ENCODE data around the gene IFT22.
"Not testable (repeated sequence)": the region's sequence is repeated elsewhere in the genome, so short reads cannot be mapped to it uniquely, and the experiment has no call there.

IFT22 gene

GRCh38 chr7:101321491-101322401, at the start of gene IFT22:
IFT22 (minus strand) TSS chr7:101321812; CDS start chr7:101321709, 103 bp downstream.
- Histone ChIP-seq H3K4me3 (ENCODE audit: low read length) (peak within 1 kb of the TSS; percentile 91), H3K4me1 (ENCODE audit: control insufficient read depth, insufficient read depth, low read length) (no peaks in the 10 kb centered on the region), H3K36me3 (ENCODE audit: control insufficient read depth, insufficient read depth, low read length) (no peaks in the 10 kb centered on the region), H3K27me3 (ENCODE audit: control insufficient read depth, insufficient read depth, low read length) (no peaks in the 10 kb centered on the region), H3K9ac (ENCODE audit: low read length) (peak within 1 kb of the TSS; percentile 30), H3K27ac (ENCODE audit: low read depth, low read length) (peak within 1 kb of the TSS; percentile 74)

DNA sequence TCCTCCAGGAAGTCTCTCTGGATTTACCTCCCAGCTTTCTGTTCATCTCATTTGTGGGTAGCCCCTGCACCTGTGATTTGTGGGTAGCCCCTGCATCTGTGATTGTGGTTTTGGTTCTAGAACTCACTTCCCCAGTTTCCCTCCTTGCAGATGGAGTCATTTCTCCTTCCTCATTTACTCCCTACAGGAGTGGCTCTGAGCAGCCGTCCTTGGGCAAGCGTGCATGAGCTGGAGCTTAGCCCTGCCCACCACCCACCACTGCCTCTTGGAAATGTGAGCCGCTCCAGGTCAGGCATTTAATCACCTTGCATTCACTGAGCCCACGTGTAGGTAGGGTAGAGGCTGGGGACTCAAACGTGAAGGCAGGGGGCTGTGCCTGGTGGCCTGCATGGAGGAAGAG, 49.2 kb upstream of the IFT22 start:
- Histone ChIP-seq H3K27me3 (ENCODE audit: control insufficient read depth, insufficient read depth, low read length) (peaks cover 7% of the 10 kb centered on the region), H3K4me3 (ENCODE audit: low read length) (no peak overlapping the region), H3K36me3 (ENCODE audit: control insufficient read depth, insufficient read depth, low read length) (no peaks in the 10 kb centered on the region), H3K9ac (ENCODE audit: low read length) (no peak overlapping the region), H3K27ac (ENCODE audit: low read depth, low read length) (no peak overlapping the region), H3K4me1 (ENCODE audit: control insufficient read depth, insufficient read depth, low read length) (no peaks in the 10 kb centered on the region)

DNA sequence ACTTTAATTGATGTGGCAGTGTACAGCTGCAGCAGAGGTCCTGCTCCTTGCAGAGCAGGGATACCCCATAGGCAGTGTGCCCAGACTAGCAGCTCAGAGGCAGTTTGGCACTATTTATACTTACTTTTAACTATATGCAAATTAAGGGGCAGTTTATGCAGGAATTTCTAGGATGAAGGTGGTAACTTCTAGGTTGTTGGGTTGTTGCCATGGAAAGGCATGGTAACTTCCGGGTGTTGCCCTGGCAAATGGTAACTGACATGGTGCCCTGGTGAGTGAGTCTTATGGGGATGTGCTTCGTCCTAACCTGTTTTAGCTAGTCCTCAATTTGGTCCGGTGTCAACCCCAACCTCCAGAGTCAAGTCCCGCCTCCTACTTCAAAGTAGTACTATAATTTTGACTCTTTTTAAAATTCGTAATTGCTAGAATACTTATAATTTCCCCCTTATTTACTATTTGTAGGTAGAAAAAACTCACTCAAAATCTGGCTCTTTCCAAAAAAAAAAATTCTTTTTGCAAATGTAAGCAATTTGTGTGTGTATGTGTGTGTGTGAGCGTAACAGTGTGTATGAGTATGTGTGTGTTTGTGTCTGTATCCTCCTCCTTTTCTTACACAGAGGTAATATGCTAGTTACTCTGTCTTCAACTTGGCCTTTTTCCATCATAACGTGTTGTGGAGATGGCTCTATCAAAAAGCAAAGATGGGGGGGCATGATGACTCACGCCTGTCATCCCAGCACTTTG, 47.0 kb upstream of the IFT22 start:
- Histone ChIP-seq H3K4me1 (ENCODE audit: control insufficient read depth, insufficient read depth, low read length) (no peaks in the 10 kb centered on the region), H3K4me3 (ENCODE audit: low read length) (no peak overlapping the region), H3K27ac (ENCODE audit: low read depth, low read length) (no peak overlapping the region), H3K9ac (ENCODE audit: low read length) (no peak overlapping the region), H3K36me3 (ENCODE audit: control insufficient read depth, insufficient read depth, low read length) (no peaks in the 10 kb centered on the region), H3K27me3 (ENCODE audit: control insufficient read depth, insufficient read depth, low read length) (peaks cover 3% of the 10 kb centered on the region)

GRCh38 chr7:101367676-101368075, 46.1 kb upstream of the IFT22 start:
- H3K36me3 ChIP-seq (ENCODE audit: control insufficient read depth, insufficient read depth, low read length), result no peaks in the 10 kb centered on the region

GRCh38 chr7:101365956-101366355, 44.3 kb upstream of the IFT22 start:
- H3K4me1 ChIP-seq (ENCODE audit: control insufficient read depth, insufficient read depth, low read length), result no peaks in the 10 kb centered on the region
- H3K27me3 ChIP-seq (ENCODE audit: control insufficient read depth, insufficient read depth, low read length), result peaks cover 3% of the 10 kb centered on the region
- no peak overlapping the region for H3K9ac ChIP-seq (ENCODE audit: low read length)
- no peak overlapping the region for H3K4me3 ChIP-seq (ENCODE audit: low read length)
- H3K27ac ChIP-seq (ENCODE audit: low read depth, low read length), result no peak overlapping the region
- no peaks in the 10 kb centered on the region for H3K36me3 ChIP-seq (ENCODE audit: control insufficient read depth, insufficient read depth, low read length)

More at GRCh38 chr7:101367676-101368075, 46.1 kb upstream of the IFT22 start:
- H3K4me3 ChIP-seq (ENCODE audit: low read length), result no peak overlapping the region
- H3K27ac ChIP-seq (ENCODE audit: low read depth, low read length), result no peak overlapping the region
- no peaks in the 10 kb centered on the region for H3K4me1 ChIP-seq (ENCODE audit: control insufficient read depth, insufficient read depth, low read length)
- H3K27me3 ChIP-seq (ENCODE audit: control insufficient read depth, insufficient read depth, low read length), result peaks cover 3% of the 10 kb centered on the region
- no peak overlapping the region for H3K9ac ChIP-seq (ENCODE audit: low read length)

DNA sequence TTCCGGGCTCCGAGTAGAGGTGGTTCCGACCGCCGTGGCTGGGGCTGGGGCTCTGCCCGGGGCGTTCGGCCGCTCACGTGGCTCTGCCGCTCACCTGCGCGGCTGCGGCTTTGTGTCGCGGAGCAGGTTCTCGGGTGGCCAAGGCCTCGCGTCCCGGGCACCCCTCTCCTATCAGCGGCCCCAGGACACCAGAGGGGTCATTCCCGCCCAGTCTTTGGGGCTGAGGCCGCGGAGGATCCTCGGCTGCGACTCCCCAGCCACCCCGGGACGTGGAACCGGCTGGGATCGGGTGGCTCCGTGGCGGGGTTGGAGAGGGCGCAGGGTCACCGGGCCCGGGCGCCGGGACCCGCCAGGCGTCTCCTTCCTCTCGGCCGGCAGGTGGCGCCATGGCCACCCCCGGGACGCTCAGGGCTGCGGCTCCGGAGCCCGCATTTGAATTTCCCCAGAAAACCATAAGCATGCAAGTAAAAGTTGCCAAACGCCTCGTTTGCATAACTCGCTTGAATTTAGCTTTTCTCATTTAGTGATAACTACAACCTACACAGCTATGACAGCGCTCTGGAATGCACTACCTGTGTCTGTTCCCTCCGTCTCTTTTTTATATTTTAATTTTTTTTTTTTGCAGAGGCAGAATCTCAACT, 42.2 kb upstream of the IFT22 start:
- Histone ChIP-seq H3K4me3 (ENCODE audit: low read length) (peak overlapping the region; percentile 60), H3K4me1 (ENCODE audit: control insufficient read depth, insufficient read depth, low read length) (no peaks in the 10 kb centered on the region), H3K9ac (ENCODE audit: low read length) (no peak overlapping the region), H3K27me3 (ENCODE audit: control insufficient read depth, insufficient read depth, low read length) (peaks cover 3% of the 10 kb centered on the region), H3K36me3 (ENCODE audit: control insufficient read depth, insufficient read depth, low read length) (no peaks in the 10 kb centered on the region), H3K27ac (ENCODE audit: low read depth, low read length) (no peak overlapping the region)

DNA sequence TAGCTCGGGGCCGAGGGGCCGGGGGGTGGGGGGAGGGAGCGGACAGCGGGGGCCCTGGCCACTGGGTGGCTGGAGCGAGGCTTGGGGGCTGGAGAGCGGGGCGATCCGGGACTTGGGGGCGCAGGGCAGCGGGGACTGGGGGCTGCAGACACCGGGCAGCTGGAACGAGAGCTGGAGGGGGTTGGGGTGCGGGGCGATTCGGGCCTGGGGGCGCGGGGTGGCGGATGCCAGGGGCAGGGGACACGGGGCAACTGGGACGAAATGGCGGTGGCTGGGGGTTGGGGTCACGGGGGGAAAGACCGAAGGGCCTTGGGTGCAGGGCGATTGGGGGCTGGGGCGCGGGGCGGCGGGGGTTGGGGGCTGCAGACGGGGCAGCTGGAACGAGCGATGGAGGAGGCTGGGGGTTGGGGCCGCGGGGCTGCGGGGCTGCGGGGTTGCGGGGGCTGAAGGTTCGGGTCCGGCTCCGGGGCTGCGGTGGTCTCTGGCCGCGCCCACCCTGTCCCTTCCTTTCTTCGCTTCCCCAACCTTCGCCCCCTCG, 41.7 kb upstream of the IFT22 start:
- H3K4me1 ChIP-seq (ENCODE audit: control insufficient read depth, insufficient read depth, low read length), result no peaks in the 10 kb centered on the region
- peaks cover 3% of the 10 kb centered on the region for H3K27me3 ChIP-seq (ENCODE audit: control insufficient read depth, insufficient read depth, low read length)
- H3K4me3 ChIP-seq (ENCODE audit: low read length), result peak overlapping the region; percentile 60
- no peak overlapping the region for H3K9ac ChIP-seq (ENCODE audit: low read length)
- H3K36me3 ChIP-seq (ENCODE audit: control insufficient read depth, insufficient read depth, low read length), result no peaks in the 10 kb centered on the region
- no peak overlapping the region for H3K27ac ChIP-seq (ENCODE audit: low read depth, low read length)

DNA sequence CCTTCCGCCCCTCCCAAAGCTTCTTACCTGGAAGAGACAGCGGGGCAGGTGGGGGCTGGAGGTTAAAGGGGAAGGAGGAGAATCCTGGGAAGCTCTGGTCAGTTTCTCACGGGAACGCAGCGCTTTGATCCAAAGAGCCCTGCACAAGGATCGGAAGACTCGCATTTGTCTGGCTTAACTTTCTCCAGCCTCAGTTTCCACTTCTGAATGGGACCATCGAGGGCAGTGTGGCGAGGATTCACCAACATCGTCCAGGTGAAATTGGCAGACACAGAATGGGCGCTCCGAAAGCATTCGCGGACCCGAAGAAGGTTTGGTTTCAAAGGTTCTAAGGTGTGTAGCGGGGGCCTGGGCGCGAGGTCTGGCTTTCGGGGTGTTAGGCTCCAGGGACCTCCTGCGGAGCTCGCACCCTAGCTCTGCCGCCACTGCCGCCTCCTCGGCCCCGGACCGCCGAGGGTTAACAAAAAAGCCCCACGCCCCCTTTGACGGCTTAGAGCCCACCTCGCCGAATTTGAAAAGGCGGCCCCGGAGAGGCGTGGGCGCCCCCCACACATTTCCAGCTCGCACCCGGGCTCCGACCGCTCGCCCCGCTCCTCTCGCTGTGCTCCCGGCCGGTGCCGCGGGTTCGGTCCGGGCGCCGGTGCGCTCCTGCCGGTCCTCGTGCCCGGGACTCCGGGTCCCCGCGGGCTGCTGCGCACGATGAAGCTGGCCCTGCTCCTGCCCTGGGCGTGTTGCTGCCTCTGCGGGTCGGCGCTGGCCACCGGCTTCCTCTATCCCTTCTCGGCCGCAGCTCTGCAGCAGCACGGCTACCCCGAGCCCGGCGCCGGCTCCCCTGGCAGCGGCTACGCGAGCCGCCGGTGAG, 41.0 kb upstream of the IFT22 start, which contains the start of gene COL26A1:
COL26A1 (plus strand) TSS at position 542 of the 862 bp plus-strand sequence; CDS start at position 700, 158 bp downstream.
- H3K27me3 ChIP-seq (ENCODE audit: control insufficient read depth, insufficient read depth, low read length), result peaks cover 3% of the 10 kb centered on the region
- H3K27ac ChIP-seq (ENCODE audit: low read depth, low read length), result no peak within 1 kb of the TSS
- H3K4me1 ChIP-seq (ENCODE audit: control insufficient read depth, insufficient read depth, low read length), result no peaks in the 10 kb centered on the region
- no peaks in the 10 kb centered on the region for H3K36me3 ChIP-seq (ENCODE audit: control insufficient read depth, insufficient read depth, low read length)
- no peak within 1 kb of the TSS for H3K9ac ChIP-seq (ENCODE audit: low read length)
- peak within 1 kb of the TSS; percentile 60 for H3K4me3 ChIP-seq (ENCODE audit: low read length)

- Histone ChIP-seq H3K27ac (ENCODE audit: low read depth, low read length) (no peak overlapping the region), H3K36me3 (ENCODE audit: control insufficient read depth, insufficient read depth, low read length) (no peaks in the 10 kb centered on the region), H3K4me3 (ENCODE audit: low read length) (no peak overlapping the region), H3K9ac (ENCODE audit: low read length) (no peak overlapping the region), H3K4me1 (ENCODE audit: control insufficient read depth, insufficient read depth, low read length) (no peaks in the 10 kb centered on the region), H3K27me3 (ENCODE audit: control insufficient read depth, insufficient read depth, low read length) (no peaks in the 10 kb centered on the region)
Measured at GRCh38 chr7:101357433-101357832, 35.8 kb upstream of the IFT22 start.

GRCh38 chr7:101352920-101353308, 31.3 kb upstream of the IFT22 start:
- no peak overlapping the region for H3K27ac ChIP-seq (ENCODE audit: low read depth, low read length)
- no peaks in the 10 kb centered on the region for H3K4me1 ChIP-seq (ENCODE audit: control insufficient read depth, insufficient read depth, low read length)

DNA sequence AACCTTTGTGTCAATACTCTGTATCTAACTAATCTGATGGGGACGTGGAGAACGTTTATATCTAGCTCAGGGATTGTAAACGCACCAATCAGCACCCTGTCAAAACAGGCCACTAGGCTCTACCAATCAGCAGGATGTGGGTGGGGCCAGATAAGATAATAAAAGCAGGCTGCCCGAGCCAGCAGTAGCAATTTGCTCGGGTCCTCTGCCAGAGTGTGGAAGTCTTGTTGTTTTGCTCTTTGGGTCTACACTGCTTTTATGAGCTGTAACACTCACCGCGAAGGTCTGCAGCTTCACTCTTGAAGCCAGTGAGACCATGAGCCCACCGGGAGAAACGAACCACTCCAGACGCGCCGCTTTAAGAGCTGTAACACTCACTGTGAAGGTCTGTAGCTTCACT, 27.7 kb upstream of the IFT22 start:
- H3K36me3 ChIP-seq (ENCODE audit: control insufficient read depth, insufficient read depth, low read length); H3K4me3 ChIP-seq (ENCODE audit: low read length); H3K27me3 ChIP-seq (ENCODE audit: control insufficient read depth, insufficient read depth, low read length); H3K27ac ChIP-seq (ENCODE audit: low read depth, low read length); H3K4me1 ChIP-seq (ENCODE audit: control insufficient read depth, insufficient read depth, low read length); H3K9ac ChIP-seq (ENCODE audit: low read length): not testable (repeated sequence)

More at GRCh38 chr7:101352920-101353308, 31.3 kb upstream of the IFT22 start:
- Histone ChIP-seq H3K36me3 (ENCODE audit: control insufficient read depth, insufficient read depth, low read length) (no peaks in the 10 kb centered on the region), H3K27me3 (ENCODE audit: control insufficient read depth, insufficient read depth, low read length) (no peaks in the 10 kb centered on the region), H3K9ac (ENCODE audit: low read length) (no peak overlapping the region), H3K4me3 (ENCODE audit: low read length) (no peak overlapping the region)

Data from rectal smooth muscle tissue (tissue), 1 donor.